Measurements from ENCODE around the gene EFHD1. TPM values are rescaled to one million over a fixed set of nuclear protein-coding genes. Genes with fewer than 3 reads are reported as not detected.

EFHD1 gene
- total RNA-seq, 1 donor from 2014 or later: 106 TPM

DNA sequence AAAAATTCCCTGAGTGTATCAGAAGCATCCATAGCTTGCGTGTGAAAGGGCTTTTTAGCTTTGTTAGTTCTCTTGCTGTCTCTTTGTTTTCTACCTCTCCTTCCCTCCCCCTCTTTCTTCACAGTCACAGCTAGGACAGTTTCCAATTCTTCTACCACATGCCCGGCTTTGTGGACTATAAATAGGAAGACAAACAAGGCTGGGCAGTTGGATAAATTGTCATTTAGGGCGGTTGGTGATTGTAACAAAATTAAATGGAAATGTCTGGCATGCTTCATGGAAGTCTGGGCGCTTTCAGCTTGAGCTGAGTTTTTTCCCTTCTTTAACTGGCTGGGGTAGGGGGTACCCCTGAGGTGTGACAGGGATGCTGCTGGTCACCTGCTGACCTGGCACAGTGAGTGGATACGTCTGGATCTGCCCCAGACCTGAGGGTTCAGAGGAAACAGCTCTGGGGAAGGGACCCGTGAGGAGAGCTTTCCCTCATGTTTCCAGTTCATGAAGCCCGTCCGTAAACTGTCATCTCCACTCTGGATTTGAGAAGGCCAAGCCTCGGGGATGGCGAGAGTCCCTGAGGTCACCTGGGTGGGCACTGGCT, 34.7 kb downstream of the EFHD1 start:
- H3K4me1 Mint-ChIP-seq (ENCODE audit: unreplicated experiment): peaks cover 16% of the 10 kb centered on the region
- H3K27ac Mint-ChIP-seq (ENCODE audit: unreplicated experiment): peak overlapping the region; percentile 46
- no peaks in the 10 kb centered on the region for H3K27me3 Mint-ChIP-seq (ENCODE audit: unreplicated experiment)
- H3K9me3 Mint-ChIP-seq (ENCODE audit: unreplicated experiment): no peaks in the 10 kb centered on the region
- peaks cover 27% of the 10 kb centered on the region for H3K36me3 Mint-ChIP-seq (ENCODE audit: unreplicated experiment)
- no peak overlapping the region for H3K4me3 Mint-ChIP-seq (ENCODE audit: unreplicated experiment)
- DNase-seq (ENCODE audit: extremely low spot score, unreplicated experiment): no peak
- no peak for TF ChIP-seq CTCF (IDR thresholded peaks at IDR 0.05)

GRCh38 chr2:232668805-232669444, 35.5 kb downstream of the EFHD1 start:
- Mint-ChIP-seq H3K36me3 (ENCODE audit: unreplicated experiment) (peaks cover 30% of the 10 kb centered on the region), H3K4me1 (ENCODE audit: unreplicated experiment) (peaks cover 16% of the 10 kb centered on the region), H3K27me3 (ENCODE audit: unreplicated experiment) (no peaks in the 10 kb centered on the region), H3K27ac (ENCODE audit: unreplicated experiment) (no peak overlapping the region), H3K4me3 (ENCODE audit: unreplicated experiment) (no peak overlapping the region), H3K9me3 (ENCODE audit: unreplicated experiment) (no peaks in the 10 kb centered on the region)
- peak; percentile 64 for TF ChIP-seq CTCF (IDR thresholded peaks at IDR 0.05)
- no peak for DNase-seq (ENCODE audit: extremely low spot score, unreplicated experiment)

DNA sequence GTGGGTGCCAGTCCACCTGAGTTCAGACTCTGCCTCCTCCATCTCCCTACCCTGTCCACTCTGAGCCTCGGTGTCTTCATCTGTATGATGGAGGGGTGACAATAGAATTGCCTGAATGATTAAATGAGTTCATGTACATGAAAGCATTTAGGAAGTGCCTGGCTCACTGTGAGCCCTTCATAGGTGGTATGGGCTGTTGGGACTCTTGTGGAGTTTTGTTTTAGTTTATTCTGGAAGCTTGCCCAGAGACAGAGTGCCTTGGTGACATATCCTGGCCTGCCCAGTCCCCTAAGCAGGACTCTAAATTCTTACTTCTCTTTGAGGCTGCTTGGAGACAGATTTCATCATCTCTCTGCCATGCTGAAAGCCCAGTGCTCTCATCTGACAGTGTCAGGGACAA, 39.2 kb downstream of the EFHD1 start:
- no peaks in the 10 kb centered on the region for H3K27me3 Mint-ChIP-seq (ENCODE audit: unreplicated experiment)
- no peak overlapping the region for H3K4me3 Mint-ChIP-seq (ENCODE audit: unreplicated experiment)
- H3K4me1 Mint-ChIP-seq (ENCODE audit: unreplicated experiment): peaks cover 16% of the 10 kb centered on the region
- peaks cover 45% of the 10 kb centered on the region for H3K36me3 Mint-ChIP-seq (ENCODE audit: unreplicated experiment)
- no peak for DNase-seq (ENCODE audit: extremely low spot score, unreplicated experiment)
- no peak overlapping the region for H3K27ac Mint-ChIP-seq (ENCODE audit: unreplicated experiment)
- TF ChIP-seq CTCF (IDR thresholded peaks at IDR 0.05): no peak
- no peaks in the 10 kb centered on the region for H3K9me3 Mint-ChIP-seq (ENCODE audit: unreplicated experiment)

GRCh38 chr2:232674491-232674890, 41.1 kb downstream of the EFHD1 start:
- Mint-ChIP-seq H3K9me3 (ENCODE audit: unreplicated experiment) (no peaks in the 10 kb centered on the region), H3K27ac (ENCODE audit: unreplicated experiment) (no peak overlapping the region), H3K4me3 (ENCODE audit: unreplicated experiment) (no peak overlapping the region), H3K27me3 (ENCODE audit: unreplicated experiment) (no peaks in the 10 kb centered on the region), H3K4me1 (ENCODE audit: unreplicated experiment) (peaks cover 7% of the 10 kb centered on the region), H3K36me3 (ENCODE audit: unreplicated experiment) (peaks cover 43% of the 10 kb centered on the region)
- TF ChIP-seq CTCF (IDR thresholded peaks at IDR 0.05): no peak
- no peak for DNase-seq (ENCODE audit: extremely low spot score, unreplicated experiment)

GRCh38 chr2:232675381-232675780, 42.0 kb downstream of the EFHD1 start:
- Mint-ChIP-seq H3K4me1 (ENCODE audit: unreplicated experiment) (peaks cover 7% of the 10 kb centered on the region), H3K9me3 (ENCODE audit: unreplicated experiment) (no peaks in the 10 kb centered on the region), H3K27me3 (ENCODE audit: unreplicated experiment) (no peaks in the 10 kb centered on the region), H3K36me3 (ENCODE audit: unreplicated experiment) (peaks cover 52% of the 10 kb centered on the region), H3K27ac (ENCODE audit: unreplicated experiment) (no peak overlapping the region), H3K4me3 (ENCODE audit: unreplicated experiment) (no peak overlapping the region)
- DNase-seq (ENCODE audit: extremely low spot score, unreplicated experiment): no peak
- TF ChIP-seq CTCF (IDR thresholded peaks at IDR 0.05): no peak
